ENCODE data around the gene CLDN25. TPM values are rescaled to one million over a fixed set of nuclear protein-coding genes. Genes with fewer than 3 reads are reported as not detected.
A peak's percentile ranks its signal among the peaks of the same experiment; 100 is the strongest.

Gene CLDN25
- total and polyA plus RNA-seq, 8 donors = not detected

DNA sequence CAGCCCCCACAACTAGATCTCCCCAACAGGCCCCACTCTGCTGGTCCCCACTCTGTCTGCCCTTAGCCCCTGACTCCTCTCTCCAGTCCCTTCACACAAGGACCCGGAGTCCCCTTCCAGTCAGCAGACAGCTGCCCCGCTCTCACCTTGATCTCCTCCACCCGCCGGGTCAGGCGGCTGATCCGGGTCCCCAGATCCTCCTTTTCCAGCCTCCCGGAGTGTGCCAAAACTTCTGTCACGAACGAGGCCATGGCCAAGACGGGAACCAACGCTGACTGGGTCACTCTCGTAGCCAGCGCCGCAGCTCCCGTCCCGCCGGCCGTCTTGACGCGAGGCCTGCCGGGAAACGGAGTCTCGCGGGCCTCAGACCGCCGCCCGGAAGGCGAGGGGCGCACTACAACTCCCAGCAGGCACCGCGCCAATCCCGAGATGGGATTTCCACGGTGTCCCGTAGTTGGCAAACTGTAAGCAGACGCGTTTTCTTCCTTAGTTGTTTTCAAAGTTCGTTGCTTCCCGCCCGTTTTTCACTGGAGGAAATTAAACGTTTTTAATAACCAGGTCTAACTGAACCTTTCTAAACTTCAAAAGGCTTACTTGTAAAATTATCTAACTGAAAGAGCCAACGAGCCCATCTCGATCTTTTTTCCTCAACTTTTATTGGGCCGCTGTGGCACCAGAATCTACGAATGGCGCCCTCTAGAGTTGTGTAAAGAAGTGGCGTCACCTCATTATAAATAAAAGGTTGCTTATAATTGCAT lies 6.0 kb upstream of the CLDN25 start, which contains the start of gene ZW10:
Gene ZW10, minus strand, starts transcription at position 277 of the 758 bp plus-strand sequence. Its CDS starts 26 bp downstream, at position 251.
- Histone ChIP-seq H3K9me3 (no peaks in the 10 kb centered on the region), H3K36me3 (no peaks in the 10 kb centered on the region), H3K4me1 (peaks cover 5 to 12% (median 8%) of the 10 kb centered on the region in 3 donors), H3K27ac (peak within 1 kb of the TSS in 3 of 4 donors; percentile 46 to 86 (median 81)), H3K4me3 (peak within 1 kb of the TSS; percentile 50 to 77 (median 62)), H3K27me3 (no peaks in the 10 kb centered on the region)
- TF ChIP-seq CTCF (IDR thresholded peaks at IDR 0.05) = peak; percentile 31 to 76 (median 64)
- FAIRE-seq (no peak), ATAC-seq (peak; percentile 93 to 98 (median 94)), DNase-seq (peak; percentile 95 to 100 (median 98))
- whole genome bisulfite sequencing, 2 donors = 0 to 1% methylated on average over 46 of the region's 46 CpGs
- intact Hi-C loops (cut with DNase I) = no loop called here

DNA sequence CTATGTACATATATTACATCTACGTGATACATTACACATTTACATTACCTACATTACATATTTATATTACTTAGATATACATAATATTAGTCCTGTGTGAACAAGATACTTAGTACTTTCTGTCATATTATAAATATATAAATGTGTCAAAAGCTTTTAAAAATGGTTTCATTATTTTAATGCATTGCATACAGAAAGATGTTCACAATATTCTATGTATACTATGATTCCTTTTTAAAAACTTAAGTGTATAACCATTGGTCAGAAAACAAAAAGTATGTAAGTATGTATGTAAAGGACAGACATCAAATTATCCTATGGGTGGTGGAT lies 5.5 kb upstream of the CLDN25 start:
- WGBS, 2 donors = 0% methylated on average over 1 of the region's 1 CpG
- peak; percentile 95 for FAIRE-seq
- H3K27ac ChIP-seq = peak overlapping the region in 2 of 4 donors; percentile 81 to 86

DNA sequence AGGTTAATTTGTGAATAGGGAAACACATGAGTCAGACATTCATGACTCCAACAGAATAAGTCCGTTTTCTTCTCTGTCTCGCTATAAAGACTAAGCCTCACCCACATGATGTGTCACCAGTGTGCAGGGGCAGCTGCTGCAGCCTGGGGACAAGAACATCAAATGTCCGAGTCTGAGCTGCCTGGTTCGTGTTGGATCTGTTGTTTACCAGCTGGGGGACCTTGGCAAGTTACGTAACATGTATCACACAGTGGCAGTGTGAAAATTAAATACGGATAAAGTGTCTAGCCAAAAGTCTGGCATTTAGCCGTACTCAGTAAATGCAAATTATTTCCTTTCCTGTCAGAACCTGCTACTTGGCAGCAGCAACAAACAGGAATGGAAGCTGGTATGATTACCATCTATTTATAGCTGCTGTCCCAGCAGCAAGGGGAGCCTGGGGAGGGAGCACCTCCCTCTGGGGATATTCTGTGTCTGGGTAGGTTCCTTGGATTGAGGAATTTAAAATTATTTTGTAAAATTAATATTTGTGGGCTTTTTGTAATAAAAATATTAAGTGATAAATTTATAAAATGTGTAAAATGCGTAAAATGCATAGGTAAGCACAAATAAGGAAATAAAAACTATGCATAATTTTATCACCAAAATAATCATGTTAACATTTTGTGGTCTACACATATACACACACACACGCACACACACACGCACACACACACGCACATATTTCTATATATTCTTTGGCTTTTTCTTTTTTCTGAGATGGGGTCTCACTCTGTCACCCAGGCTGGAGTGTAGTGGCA lies 1.3 kb upstream of the CLDN25 start:
- Histone ChIP-seq H3K36me3 (no peaks in the 10 kb centered on the region), H3K27ac (peak overlapping the region; percentile 30 to 83 (median 72)), H3K4me3 (peak overlapping the region in 2 of 4 donors; percentile 13 to 14), H3K4me1 (peaks cover 4 to 7% (median 6%) of the 10 kb centered on the region in 3 donors), H3K9me3 (no peaks in the 10 kb centered on the region), H3K27me3 (no peaks in the 10 kb centered on the region)
- WGBS, 2 donors = 27 to 28% methylated on average over 11 of the region's 11 CpGs
- FAIRE-seq (no peak), ATAC-seq (peak; percentile 47 to 64 (median 60)), DNase-seq (peak in 4 of 6 donors; percentile 52 to 64 (median 58))
- TF ChIP-seq CTCF (IDR thresholded peaks at IDR 0.05) = no peak
- intact Hi-C loops (cut with DNase I) = no loop called here

More for the DNA sequence above, 5.5 kb upstream of the CLDN25 start:
- peak in 1 of 4 donors; percentile 2 for TF ChIP-seq CTCF (IDR thresholded peaks at IDR 0.05)
- Histone ChIP-seq H3K27me3 (no peaks in the 10 kb centered on the region), H3K36me3 (no peaks in the 10 kb centered on the region), H3K9me3 (no peaks in the 10 kb centered on the region), H3K4me1 (peaks cover 7 to 12% (median 11%) of the 10 kb centered on the region in 3 donors), H3K4me3 (peak overlapping the region in 2 of 4 donors; percentile 68 to 77)
- DNase-seq (no peak), ATAC-seq (no peak)
- intact Hi-C loops (cut with DNase I) = no loop called here

GRCh38 chr11:113781682-113782081 lies 2.1 kb downstream of the CLDN25 start:
- Histone ChIP-seq H3K4me3 (no peak overlapping the region), H3K36me3 (no peaks in the 10 kb centered on the region), H3K27me3 (no peaks in the 10 kb centered on the region), H3K9me3 (no peaks in the 10 kb centered on the region), H3K4me1 (peaks cover 4 to 7% (median 6%) of the 10 kb centered on the region in 3 donors), H3K27ac (no peak overlapping the region)
- ATAC-seq = no peak
- no peak for FAIRE-seq
- 55 to 56% methylated on average over 5 of the region's 5 CpGs for WGBS, 2 donors
- DNase-seq = no peak
- TF ChIP-seq CTCF (IDR thresholded peaks at IDR 0.05) = no peak
- intact Hi-C loops (cut with DNase I) = no loop called here

Data from pancreas (tissue), 10 donors.